SK-N-SH (cell line): Measurements from ENCODE around the gene IFNLR1. TPM values are rescaled to one million over a fixed set of nuclear protein-coding genes. Genes with fewer than 3 reads are reported as not detected.

Source experiments
- CTCF ChIA-PET: fragments of 300-600, 350-600 bp; formaldehyde crosslinking; extraction: SDS; loops from one replicate; lab custom pipeline; 2021; lab: Yijun Ruan, JAX
- POLR2A ChIA-PET: fragments of 350-600 bp; sonication (Branson Sonifier 250); formaldehyde crosslinking; extraction: SDS; loops from one replicate; lab custom pipeline; 2020; ENCODE audit warnings: antibody characterized with exemption, inconsistent platforms; lab: Yijun Ruan, JAX
- DNase-seq: peaks from one replicate; pipeline ENCODE4 v3.0.0; 2012
- H2AFZ ChIP-seq: fragments of 200-600 bp; sonication (generic); 2 replicates; pipeline ENCODE4 v1.8.1; 2016; ENCODE audit warnings: antibody characterized with exemption, mild to moderate bottlenecking, low read depth
- H3F3A ChIP-seq: fragments of 200-600 bp; sonication (generic); replicated peaks from 2 replicates; pipeline ENCODE3; 2016; ENCODE audit warnings: antibody characterized with exemption, mild to moderate bottlenecking; ENCODE audit not compliant: insufficient read depth
- H3K27ac ChIP-seq, 2 experiments: fragments of 200-500 bp in 1 of 2; fragments of 200-600 bp in 1 of 2; sonication (Bioruptor generic) in 1 of 2; sonication (generic), shearing (Covaris generic) in 1 of 2; 2 replicates each; pipeline versions ENCODE4 v1.5.1 to v1.6.1; 2014 to 2016; ENCODE audit warnings: low read depth in 2 of 2, inconsistent platforms in 1 of 2, low read length in 1 of 2, mild to moderate bottlenecking in 1 of 2, mixed read lengths in 1 of 2
- H3K27me3 ChIP-seq: fragments of 200-600 bp; sonication (generic), shearing (Covaris generic); 2 replicates; pipeline ENCODE4 v1.6.1; 2016; ENCODE audit warnings: mixed run types; ENCODE audit not compliant: insufficient read depth
- H3K36me3 ChIP-seq, 2 experiments: fragments of 200-500 bp in 1 of 2; fragments of 200-600 bp in 1 of 2; sonication (Bioruptor generic) in 1 of 2; sonication (generic) in 1 of 2; replicated peaks in 1 of 2; 2 replicates each; pipeline versions ENCODE3 to v1.5.1; 2014 to 2016; ENCODE audit warnings: low read length in 1 of 2, mild to moderate bottlenecking in 1 of 2; ENCODE audit not compliant: insufficient read depth in 2 of 2, control insufficient read depth in 1 of 2
- H3K4me1 ChIP-seq, 2 experiments: fragments of 200-500 bp in 1 of 2; fragments of 200-600 bp in 1 of 2; sonication (Bioruptor generic) in 1 of 2; sonication (generic), shearing (Covaris generic) in 1 of 2; 2 replicates each; pipeline versions ENCODE4 v1.5.1 to v1.6.1; 2014 to 2016; ENCODE audit warnings: low read depth in 1 of 2, low read length in 1 of 2, mixed run types in 1 of 2; ENCODE audit not compliant: insufficient read depth in 2 of 2, control insufficient read depth in 1 of 2
- H3K4me2 ChIP-seq: fragments of 200-600 bp; sonication (generic), shearing (Covaris generic); 2 replicates; pipeline ENCODE4 v1.6.1; 2017; ENCODE audit warnings: mixed run types
- H3K4me3 ChIP-seq, 2 experiments: fragments of 200-500 bp in 1 of 2; fragments of 200-600 bp in 1 of 2; sonication (Bioruptor generic) in 1 of 2; sonication (generic), shearing (Covaris generic) in 1 of 2; 2 replicates each; pipeline versions ENCODE4 v1.5.1 to v1.8.1; 2014 to 2016; ENCODE audit warnings: low read depth in 2 of 2, inconsistent platforms in 1 of 2, low read length in 1 of 2, mild to moderate bottlenecking in 1 of 2, mixed read lengths in 1 of 2, moderate library complexity in 1 of 2
- H3K79me2 ChIP-seq: fragments of 200-600 bp; sonication (generic); 2 replicates; pipeline ENCODE4 v1.8.1; 2017; ENCODE audit warnings: mild to moderate bottlenecking; ENCODE audit not compliant: insufficient read depth
- H3K9ac ChIP-seq: fragments of 200-600 bp; sonication (generic); 2 replicates; pipeline ENCODE4 v1.6.1; 2017; ENCODE audit warnings: mixed run types
- H3K9me2 ChIP-seq: fragments of 200-600 bp; sonication (generic); 2 replicates; pipeline ENCODE4 v1.6.1; 2017; ENCODE audit warnings: mixed run types
- H3K9me3 ChIP-seq: fragments of 200-600 bp; sonication (generic); 2 replicates; pipeline ENCODE4 v1.6.1; 2017; ENCODE audit warnings: mixed run types, mild to moderate bottlenecking, moderate library complexity
- H4K20me1 ChIP-seq: fragments of 200-600 bp; sonication (generic); 2 replicates; pipeline ENCODE4 v1.6.1; 2017; ENCODE audit warnings: mild to moderate bottlenecking, mixed run types; ENCODE audit not compliant: insufficient read depth
- FOSL2 ChIP-seq: IDR thresholded peaks from 2 replicates; pipeline ENCODE4 v1.4.0; 2012; ENCODE audit warnings: low read depth, mild to moderate bottlenecking, moderate library complexity, borderline replicate concordance
- FOXJ3 ChIP-seq: sonication (generic); formaldehyde crosslinking; IDR thresholded peaks from 2 replicates; pipeline ENCODE4 v1.5.1; 2020; ENCODE audit warnings: mild to moderate bottlenecking, missing genetic modification reagents
- FOXM1 ChIP-seq: IDR thresholded peaks from 2 replicates; pipeline ENCODE4 v1.4.0; 2012; ENCODE audit warnings: low read depth, mild to moderate bottlenecking
- GABPA ChIP-seq: IDR thresholded peaks from 2 replicates; pipeline ENCODE4 v1.4.0; 2012; ENCODE audit warnings: low read depth, mild to moderate bottlenecking
- GATA2 ChIP-seq: sonication (generic); formaldehyde crosslinking; IDR thresholded peaks from 2 replicates; pipeline ENCODE4 v1.5.0; 2020; ENCODE audit warnings: mild to moderate bottlenecking, missing genetic modification reagents
- MXI1 ChIP-seq: IDR thresholded peaks from 2 replicates; pipeline ENCODE4 v1.6.1; 2012; ENCODE audit warnings: mild to moderate bottlenecking, low read depth, low read length, improper control_type of control experiment
- NRF1 ChIP-seq: IDR thresholded peaks from 2 replicates; pipeline ENCODE4 v1.6.1; 2012; ENCODE audit warnings: low read depth, mild to moderate bottlenecking, low read length
- PBX3 ChIP-seq: IDR thresholded peaks from 2 replicates; pipeline ENCODE4; 2012
- POLR2AphosphoS5 ChIP-seq: IDR thresholded peaks from 2 replicates; pipeline ENCODE4 v1.6.1; 2012; ENCODE audit warnings: low read depth, low read length
- RAD21 ChIP-seq: IDR thresholded peaks from 2 replicates; pipeline ENCODE4 v1.6.1; 2012; ENCODE audit warnings: mild to moderate bottlenecking, low read length
- RCOR1 ChIP-seq: fragments of 150-350 bp; IDR thresholded peaks from 2 replicates; pipeline ENCODE4 v1.6.1; 2017; ENCODE audit warnings: antibody characterized with exemption, low read length
- REST ChIP-seq: IDR thresholded peaks from 2 replicates; pipeline ENCODE4 v1.6.1; 2012; ENCODE audit warnings: mild to moderate bottlenecking, low read depth, low read length, moderate library complexity
- RXRA ChIP-seq: IDR thresholded peaks from 2 replicates; pipeline ENCODE4 v1.4.0; 2012; ENCODE audit warnings: low read depth, mild to moderate bottlenecking, borderline replicate concordance
- TAF1 ChIP-seq: IDR thresholded peaks from 2 replicates; pipeline ENCODE4 v1.6.1; 2012; ENCODE audit warnings: low read depth, mild to moderate bottlenecking, low read length, moderate library complexity, borderline replicate concordance
- USF2 ChIP-seq: fragments of 150-350 bp; IDR thresholded peaks from 2 replicates; pipeline ENCODE4 v1.6.1; 2017; ENCODE audit warnings: antibody characterized with exemption, low read length, low read depth, borderline replicate concordance
- ZBTB33 ChIP-seq: IDR thresholded peaks from 2 replicates; pipeline ENCODE4 v1.4.0; 2012; ENCODE audit warnings: low read depth, borderline replicate concordance
- WGBS: methylation state at CpG from one replicate; pipeline ENCODE4 v1.1.6; 2017; ENCODE audit warnings: low lambda C conversion rate; 5-methylcytosine and 5-hydroxymethylcytosine counted together
- polyA plus RNA-seq, 3 experiments: library from polyadenylated mRNA; depleted of rRNA; stranded (reverse); fragments of >200 nt; gene quantifications; 2 replicates each; pipeline ENCODE4 v1.2.3, GENCODE V29; 2012
- TF ChIP-seq, protein P1 (sequence below): fragments of 200-600 bp; sonication (generic); IDR thresholded peaks from 2 replicates; pipeline ENCODE4 v1.6.1; 2017; ENCODE audit warnings: antibody characterized with exemption, mild to moderate bottlenecking, moderate library complexity

The IFNLR1 gene
- polyA plus RNA-seq, 1 of the 3 experiments (the other 2 are of a cell fraction) = 0.30 TPM

DNA sequence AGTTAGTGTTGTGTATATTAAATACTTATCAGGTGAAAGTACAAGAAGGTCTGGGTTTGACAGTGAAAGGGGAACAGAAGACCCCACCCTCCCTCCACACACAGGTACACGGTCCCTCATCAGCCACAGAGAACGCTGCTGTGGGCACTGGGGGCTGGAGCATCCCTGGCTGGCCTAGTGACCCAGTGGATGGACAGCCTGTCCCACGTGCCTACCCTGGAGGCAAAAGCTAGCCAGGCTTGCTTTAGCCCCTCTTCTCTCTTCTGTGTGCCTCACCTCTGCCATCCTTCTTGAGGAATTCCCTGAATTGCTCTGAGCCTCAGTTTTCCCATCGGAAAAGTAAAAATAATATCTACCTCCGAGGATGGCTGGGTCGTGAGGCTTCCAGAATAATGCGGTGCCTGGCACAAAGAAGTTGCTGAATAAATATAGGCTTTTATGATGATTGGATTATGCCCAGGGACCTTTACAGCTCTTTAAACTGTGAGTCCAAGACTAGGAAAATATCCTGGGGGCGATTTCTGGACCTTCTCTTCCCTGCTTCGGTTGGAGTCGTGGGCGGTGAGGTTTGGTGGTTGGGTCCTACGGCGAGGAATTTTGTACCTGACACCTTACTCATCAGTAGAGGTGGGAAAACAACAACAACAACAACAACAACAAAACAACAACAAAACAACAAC, 918 bp downstream of the IFNLR1 start:
- H3K9me3 ChIP-seq = no peaks in the 10 kb centered on the region
- H3K36me3 ChIP-seq = no peaks in the 10 kb centered on the region
- H3K27me3 ChIP-seq = peaks cover 4% of the 10 kb centered on the region; the same call in 1 of the 2 replicates
- H4K20me1 ChIP-seq = no peaks in the 10 kb centered on the region
- 86% methylated on average over 12 of the region's 13 CpGs for WGBS
- TF ChIP-seq USF2 = no peak
- TF ChIP-seq FOXM1 = no peak
- TF ChIP-seq GABPA = no peak
- no peak for TF ChIP-seq FOSL2
- no peak for TF ChIP-seq RAD21
- TF ChIP-seq ZBTB33 = no peak
- no peak for TF ChIP-seq RXRA
- TF ChIP-seq TAF1 = no peak
- no peak for TF ChIP-seq FOXJ3 (CRISPR knock-in tag)
- no peak for TF ChIP-seq MXI1
- TF ChIP-seq, protein P1, sequence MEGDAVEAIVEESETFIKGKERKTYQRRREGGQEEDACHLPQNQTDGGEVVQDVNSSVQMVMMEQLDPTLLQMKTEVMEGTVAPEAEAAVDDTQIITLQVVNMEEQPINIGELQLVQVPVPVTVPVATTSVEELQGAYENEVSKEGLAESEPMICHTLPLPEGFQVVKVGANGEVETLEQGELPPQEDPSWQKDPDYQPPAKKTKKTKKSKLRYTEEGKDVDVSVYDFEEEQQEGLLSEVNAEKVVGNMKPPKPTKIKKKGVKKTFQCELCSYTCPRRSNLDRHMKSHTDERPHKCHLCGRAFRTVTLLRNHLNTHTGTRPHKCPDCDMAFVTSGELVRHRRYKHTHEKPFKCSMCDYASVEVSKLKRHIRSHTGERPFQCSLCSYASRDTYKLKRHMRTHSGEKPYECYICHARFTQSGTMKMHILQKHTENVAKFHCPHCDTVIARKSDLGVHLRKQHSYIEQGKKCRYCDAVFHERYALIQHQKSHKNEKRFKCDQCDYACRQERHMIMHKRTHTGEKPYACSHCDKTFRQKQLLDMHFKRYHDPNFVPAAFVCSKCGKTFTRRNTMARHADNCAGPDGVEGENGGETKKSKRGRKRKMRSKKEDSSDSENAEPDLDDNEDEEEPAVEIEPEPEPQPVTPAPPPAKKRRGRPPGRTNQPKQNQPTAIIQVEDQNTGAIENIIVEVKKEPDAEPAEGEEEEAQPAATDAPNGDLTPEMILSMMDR = no peak
- TF ChIP-seq NRF1 = no peak
- TF ChIP-seq GATA2 (CRISPR knock-in tag) = no peak
- TF ChIP-seq POLR2AphosphoS5 = no peak
- no peak for TF ChIP-seq REST
- TF ChIP-seq RCOR1 = no peak
- no peak for TF ChIP-seq PBX3
- CTCF ChIA-PET = interaction anchor here (1.7 to 8.3 kb wide), 4 partner anchors 13 to 207 kb away, joined by 8 to 80 read pairs (median 20); no protein-coding TSS in a partner anchor
- H3K9ac ChIP-seq = no peak overlapping the region
- H3K79me2 ChIP-seq = no peaks in the 10 kb centered on the region
- no peak for DNase-seq
- H3K4me3 ChIP-seq = no peak overlapping the region
- H3K27ac ChIP-seq = no peak overlapping the region
- no peaks in the 10 kb centered on the region for H3F3A ChIP-seq
- H3K9me2 ChIP-seq = no peaks in the 10 kb centered on the region
- POLR2A ChIA-PET = no interaction called here
- H2AFZ ChIP-seq = no peak overlapping the region
- peaks cover 0 to 5% of the 10 kb centered on the region in 2 experiments; a peak in 1 of 4 replicates for H3K4me1 ChIP-seq
- H3K4me2 ChIP-seq = no peak overlapping the region
